HepG2 (cell line): ENCODE measurements around the gene KPNB1. TPM values are rescaled to one million over a fixed set of nuclear protein-coding genes. Genes with fewer than 3 reads are reported as not detected.

ENCODE experiments used
- ATAC-seq: fragments of 200-7000 bp; cut with Tn5 transposase; 3 replicates; pipeline ENCODE4 v1.9.1; 2020; ENCODE audit warnings: mild to moderate bottlenecking, moderate library complexity
- BruUV-seq: library from RNA; stranded (reverse); fragments of 400-500 nt; replicated peaks from 2 replicates; lab custom pipeline; 2021; lab: Mats Ljungman, UMichigan
- CTCF ChIA-PET: fragments of 300-600 bp; formaldehyde crosslinking; extraction: SDS; loops from one replicate; lab custom pipeline; 2021; ENCODE audit warnings: low total read pairs, inconsistent platforms, low intra/inter-chr PET ratio; lab: Yijun Ruan, JAX
- POLR2A ChIA-PET: fragments of 350-600 bp; sonication (Branson Sonifier 250); formaldehyde crosslinking; loops from one replicate; lab custom pipeline; 2020; ENCODE audit warnings: antibody characterized with exemption, inconsistent platforms; lab: Yijun Ruan, JAX
- DNase-seq: peaks from one replicate; pipeline ENCODE4 v3.0.0-alpha.2; 2015; ENCODE audit warnings: low spot score
- FAIRE-seq: peaks from 3 replicates; lab custom pipeline; 2011; peaks lifted over from hg19 to GRCh38; lab: Jason Lieb, UNC
- H2AFZ ChIP-seq: one replicate; pipeline ENCODE4 v1.6.1; 2011; ENCODE audit warnings: low read length, inconsistent platforms
- H3K27ac ChIP-seq: fragments of 300-600 bp; 3 replicates; pipeline ENCODE4 v1.8.0; 2011; ENCODE audit warnings: mixed run types, mild to moderate bottlenecking, mixed read lengths, low read length, inconsistent platforms; ENCODE audit not compliant: insufficient read depth; ENCODE audit errors: extremely low read length
- H3K27me3 ChIP-seq, 2 experiments: fragments of 200-600 bp in 1 of 2; 2 replicates in 1 of 2; 3 replicates in 1 of 2; pipeline versions ENCODE4 v1.6.0 to v1.8.0; 2011; ENCODE audit warnings: low read length in 2 of 2, mild to moderate bottlenecking in 2 of 2, moderate library complexity in 2 of 2, inconsistent platforms in 1 of 2; ENCODE audit not compliant: insufficient read depth in 2 of 2, control insufficient read depth in 1 of 2
- H3K36me3 ChIP-seq, 2 experiments: fragments of 200-600 bp in 1 of 2; replicated peaks in 1 of 2; 2 replicates in 1 of 2; 3 replicates in 1 of 2; pipeline versions ENCODE4 v1.5.1 to v1.8.0; 2011; ENCODE audit warnings: low read length in 2 of 2, inconsistent platforms in 1 of 2; ENCODE audit not compliant: insufficient read depth in 2 of 2, control insufficient read depth in 1 of 2
- H3K4me1 ChIP-seq: 2 replicates; pipeline ENCODE4 v1.5.1; 2012; ENCODE audit warnings: low read length, inconsistent platforms; ENCODE audit not compliant: insufficient read depth
- H3K4me2 ChIP-seq: 2 replicates; pipeline ENCODE4 v1.6.0; 2011; ENCODE audit warnings: low read depth, low read length, inconsistent platforms
- H3K4me3 ChIP-seq, 3 experiments: fragments of 200-600 bp in 1 of 3; sonication (generic), shearing (Covaris generic) in 1 of 3; replicated peaks in 1 of 3; 2 replicates each; pipeline ENCODE4 v1.5.1; 2011 to 2016; ENCODE audit warnings: low read length in 3 of 3, inconsistent platforms in 2 of 3, low read depth in 2 of 3, mild to moderate bottlenecking in 2 of 3, control low read depth in 1 of 3, mixed read lengths in 1 of 3; ENCODE audit not compliant: insufficient read depth in 1 of 3
- H3K79me2 ChIP-seq: one replicate; pipeline ENCODE4 v1.6.1; 2011; ENCODE audit warnings: low read length, inconsistent platforms; ENCODE audit not compliant: insufficient read depth
- H3K9ac ChIP-seq: 2 replicates; pipeline ENCODE4 v1.6.0; 2011; ENCODE audit warnings: mild to moderate bottlenecking, low read depth, low read length, inconsistent platforms; ENCODE audit not compliant: insufficient read depth
- H3K9me3 ChIP-seq: 2 replicates; pipeline ENCODE4 v1.5.1; 2012; ENCODE audit warnings: mild to moderate bottlenecking, low read length
- H4K20me1 ChIP-seq: 2 replicates; pipeline ENCODE4 v1.6.0; 2011; ENCODE audit warnings: inconsistent platforms, mild to moderate bottlenecking, low read length, moderate library complexity; ENCODE audit not compliant: insufficient read depth
- ESRRA ChIP-seq: sonication (generic); formaldehyde crosslinking; IDR thresholded peaks from 2 replicates; pipeline ENCODE4 v1.5.1; 2020; ENCODE audit warnings: mild to moderate bottlenecking, low read depth, missing genetic modification reagents
- HNRNPH1 ChIP-seq: fragments of 200-400 bp; formaldehyde crosslinking; optimal IDR thresholded peaks from 2 replicates; pipeline ENCODE3; 2017; ENCODE audit warnings: mild to moderate bottlenecking, low read depth, low read length
- MXD4 ChIP-seq: IDR thresholded peaks from 2 replicates; pipeline ENCODE4 v1.6.1; 2016; ENCODE audit warnings: mild to moderate bottlenecking, missing biosample characterization, missing genetic modification reagents
- RBM22 ChIP-seq: fragments of 200-400 bp; formaldehyde crosslinking; optimal IDR thresholded peaks from 2 replicates; pipeline ENCODE3; 2017; ENCODE audit warnings: mild to moderate bottlenecking, low read length, moderate library complexity
- SNAI1 ChIP-seq: sonication (generic); formaldehyde crosslinking; IDR thresholded peaks from 2 replicates; pipeline ENCODE4 v1.5.0; 2020; ENCODE audit warnings: mild to moderate bottlenecking, missing genetic modification reagents, borderline replicate concordance
- TAF15 ChIP-seq: fragments of 200-400 bp; formaldehyde crosslinking; IDR thresholded peaks from one replicate; pipeline ENCODE4 v1.6.1; 2018; ENCODE audit warnings: mild to moderate bottlenecking, low read depth, low read length; ENCODE audit not compliant: poor library complexity, severe bottlenecking
- ZNF34 ChIP-seq: sonication (generic); formaldehyde crosslinking; IDR thresholded peaks from 2 replicates; pipeline ENCODE4 v1.4.0; 2020; ENCODE audit warnings: mild to moderate bottlenecking, missing genetic modification reagents, borderline replicate concordance
- ZNF615 ChIP-seq: sonication (generic); formaldehyde crosslinking; IDR thresholded peaks from 2 replicates; pipeline ENCODE4 v1.5.0; 2020; ENCODE audit warnings: mild to moderate bottlenecking, missing genetic modification reagents, borderline replicate concordance
- WGBS: methylation state at CpG from one replicate; pipeline ENCODE4 v1.1.6; 2017; ENCODE audit warnings: low lambda C conversion rate; 5-methylcytosine and 5-hydroxymethylcytosine counted together
- in situ Hi-C: cut with HindIII; loops from 2 replicates; pipeline ENCODE4 v1.10.0; 2017; ENCODE audit warnings: low pct_unique_long_range_greater_than_20kb; ENCODE audit not compliant: extremely low pct_ligation_motif_present
- intact Hi-C: fragments of 100-400 bp; cut with micrococcal nuclease; formaldehyde crosslinking; loops from one replicate; pipeline ENCODE4 v1.10.0; 2022; ENCODE audit not compliant: unreplicated experiment
- polyA plus RNA-seq, 8 experiments: library from polyadenylated mRNA; depleted of rRNA in 3 of 8; stranded (reverse) in 7 of 8; unstranded in 1 of 8; fragments of >200 nt; fragmentation: Illumina TruSeq in 4 of 8; extraction: Trizol in 4 of 8; gene quantifications; 2 replicates each; pipeline versions ENCODE4 v1.2.1 to v1.2.3, GENCODE V29; 2011 to 2016; ENCODE audit warnings: low read depth in 4 of 8, missing spikeins in 1 of 8, mixed read lengths in 1 of 8; ENCODE audit not compliant: insufficient read depth in 1 of 8
- total RNA-seq, 5 experiments: library from RNA; depleted of rRNA; stranded (reverse); fragments of >200 nt; fragmentation: Illumina TruSeq; extraction: Trizol; gene quantifications; 2 replicates each; pipeline ENCODE4 v1.2.3, GENCODE V29; 2016; ENCODE audit warnings: low read depth in 1 of 5
- TF ChIP-seq, protein P1 (sequence below): sonication (generic); formaldehyde crosslinking; IDR thresholded peaks from 2 replicates; pipeline ENCODE4 v1.5.1; 2020; ENCODE audit warnings: missing genetic modification reagents, mild to moderate bottlenecking, borderline replicate concordance
- TF ChIP-seq, protein P2 (sequence below): sonication (generic); formaldehyde crosslinking; IDR thresholded peaks from 2 replicates; pipeline ENCODE4 v1.4.0; 2020; ENCODE audit warnings: missing genetic modification reagents
- TF ChIP-seq, protein P3 (sequence below): IDR thresholded peaks from 2 replicates; pipeline ENCODE4 v1.6.1; 2016

Gene KPNB1
- total and polyA plus RNA-seq, 2 of the 13 experiments (the other 11 are each of a cell fraction or from before 2014, with no cell fraction given), result 164 to 424 TPM

DNA sequence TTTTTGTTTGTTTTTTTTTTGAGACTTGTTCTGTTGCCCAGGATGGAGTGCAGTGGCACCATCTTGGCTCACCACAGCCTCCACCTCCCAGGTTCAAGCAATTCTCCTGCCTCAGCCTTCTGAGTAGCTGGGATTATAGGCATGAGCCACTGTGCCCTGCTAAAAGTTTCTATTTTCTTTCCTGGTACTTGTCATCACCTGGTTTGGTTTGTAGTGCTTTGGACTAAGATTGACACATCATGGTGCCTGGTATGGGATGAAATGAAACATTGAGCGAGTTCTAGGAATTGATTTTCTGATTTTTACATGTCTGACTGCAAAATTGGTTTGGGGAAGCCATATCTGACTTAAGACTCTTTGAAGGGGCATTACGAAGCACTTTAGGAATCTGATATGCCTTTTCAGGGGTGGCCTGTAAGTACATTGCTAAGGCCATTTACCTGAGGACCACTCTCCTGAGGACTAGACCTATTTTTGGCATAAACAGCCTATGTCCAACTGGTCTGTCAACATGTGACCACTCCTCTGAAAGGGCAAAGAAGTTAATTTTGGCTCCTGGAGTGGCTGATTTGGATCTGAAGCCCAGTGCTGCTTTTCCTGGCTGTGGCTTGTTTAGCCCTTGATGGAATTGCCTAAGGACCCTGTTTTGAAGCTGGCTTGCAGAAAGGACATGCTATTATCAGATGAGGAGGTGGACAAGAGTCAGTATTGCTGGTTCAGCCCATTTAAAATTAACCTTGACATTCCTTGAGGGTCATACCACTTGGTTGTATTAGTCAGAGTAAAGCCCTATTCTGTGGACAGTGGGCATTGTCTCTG lies 25.9 kb downstream of the KPNB1 start:
- H3K4me2 ChIP-seq, result no peak overlapping the region
- H3K9ac ChIP-seq, result no peak overlapping the region
- BruUV-seq, result TSS peak; percentile 17
- ChIA-PET POLR2A (no interaction called here), CTCF (no interaction called here)
- FAIRE-seq (no peak), DNase-seq (no peak), ATAC-seq (no peak)
- no peaks in the 10 kb centered on the region for H3K79me2 ChIP-seq
- peak; percentile 66 for TF ChIP-seq RBM22
- TF ChIP-seq, protein P1, sequence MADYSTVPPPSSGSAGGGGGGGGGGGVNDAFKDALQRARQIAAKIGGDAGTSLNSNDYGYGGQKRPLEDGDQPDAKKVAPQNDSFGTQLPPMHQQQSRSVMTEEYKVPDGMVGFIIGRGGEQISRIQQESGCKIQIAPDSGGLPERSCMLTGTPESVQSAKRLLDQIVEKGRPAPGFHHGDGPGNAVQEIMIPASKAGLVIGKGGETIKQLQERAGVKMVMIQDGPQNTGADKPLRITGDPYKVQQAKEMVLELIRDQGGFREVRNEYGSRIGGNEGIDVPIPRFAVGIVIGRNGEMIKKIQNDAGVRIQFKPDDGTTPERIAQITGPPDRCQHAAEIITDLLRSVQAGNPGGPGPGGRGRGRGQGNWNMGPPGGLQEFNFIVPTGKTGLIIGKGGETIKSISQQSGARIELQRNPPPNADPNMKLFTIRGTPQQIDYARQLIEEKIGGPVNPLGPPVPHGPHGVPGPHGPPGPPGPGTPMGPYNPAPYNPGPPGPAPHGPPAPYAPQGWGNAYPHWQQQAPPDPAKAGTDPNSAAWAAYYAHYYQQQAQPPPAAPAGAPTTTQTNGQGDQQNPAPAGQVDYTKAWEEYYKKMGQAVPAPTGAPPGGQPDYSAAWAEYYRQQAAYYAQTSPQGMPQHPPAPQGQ (CRISPR knock-in tag), result no peak
- no peak overlapping the region for H3K27ac ChIP-seq
- 97% methylated on average over 2 of the region's 2 CpGs for WGBS
- no peaks in the 10 kb centered on the region; the same call in 1 of the 2 replicates for H4K20me1 ChIP-seq
- no peak overlapping the region for H2AFZ ChIP-seq
- H3K4me3 ChIP-seq, result no peak overlapping the region
- no peaks in the 10 kb centered on the region for H3K4me1 ChIP-seq
- H3K9me3 ChIP-seq, result no peaks in the 10 kb centered on the region
- in situ Hi-C loops (no loop called here), intact Hi-C loops (no loop called here)
- H3K27me3 ChIP-seq, result no peaks in the 10 kb centered on the region
- peaks cover 53 to 95% of the 10 kb centered on the region in 2 experiments for H3K36me3 ChIP-seq

DNA sequence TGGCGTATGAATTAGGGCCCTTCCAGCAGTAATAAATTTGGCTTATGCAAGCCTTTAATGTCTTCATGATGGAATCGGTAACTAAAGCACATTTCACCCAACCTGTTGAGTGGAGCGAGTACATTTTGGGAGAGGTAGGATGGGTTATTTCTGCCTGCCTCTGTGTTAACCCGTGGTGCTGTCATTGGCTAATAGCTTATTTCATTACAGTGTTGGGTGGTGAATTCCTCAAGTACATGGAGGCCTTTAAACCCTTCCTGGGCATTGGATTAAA lies 26.4 kb downstream of the KPNB1 start:
- FAIRE-seq (no peak), DNase-seq (no peak), ATAC-seq (no peak)
- Histone ChIP-seq H3K79me2 (no peaks in the 10 kb centered on the region), H4K20me1 (no peaks in the 10 kb centered on the region; the same call in 1 of the 2 replicates), H3K4me2 (no peak overlapping the region), H3K4me1 (no peaks in the 10 kb centered on the region), H3K36me3 (peaks cover 57 to 94% of the 10 kb centered on the region in 2 experiments), H3K9me3 (no peaks in the 10 kb centered on the region), H3K27me3 (no peaks in the 10 kb centered on the region), H2AFZ (no peak overlapping the region), H3K9ac (no peak overlapping the region), H3K27ac (no peak overlapping the region), H3K4me3 (no peak overlapping the region)
- BruUV-seq, result no TSS peak
- ChIA-PET CTCF (no interaction called here), POLR2A (interaction anchor here (0.8 to 1.3 kb wide), 2 partner anchors 17 to 23 kb away, joined by 3 read pairs; no protein-coding TSS in a partner anchor)
- intact Hi-C loops, result no loop called here
- in situ Hi-C loops, result no loop called here
- WGBS, result 98% methylated on average over 4 of the region's 4 CpGs
- TF ChIP-seq, protein P2, sequence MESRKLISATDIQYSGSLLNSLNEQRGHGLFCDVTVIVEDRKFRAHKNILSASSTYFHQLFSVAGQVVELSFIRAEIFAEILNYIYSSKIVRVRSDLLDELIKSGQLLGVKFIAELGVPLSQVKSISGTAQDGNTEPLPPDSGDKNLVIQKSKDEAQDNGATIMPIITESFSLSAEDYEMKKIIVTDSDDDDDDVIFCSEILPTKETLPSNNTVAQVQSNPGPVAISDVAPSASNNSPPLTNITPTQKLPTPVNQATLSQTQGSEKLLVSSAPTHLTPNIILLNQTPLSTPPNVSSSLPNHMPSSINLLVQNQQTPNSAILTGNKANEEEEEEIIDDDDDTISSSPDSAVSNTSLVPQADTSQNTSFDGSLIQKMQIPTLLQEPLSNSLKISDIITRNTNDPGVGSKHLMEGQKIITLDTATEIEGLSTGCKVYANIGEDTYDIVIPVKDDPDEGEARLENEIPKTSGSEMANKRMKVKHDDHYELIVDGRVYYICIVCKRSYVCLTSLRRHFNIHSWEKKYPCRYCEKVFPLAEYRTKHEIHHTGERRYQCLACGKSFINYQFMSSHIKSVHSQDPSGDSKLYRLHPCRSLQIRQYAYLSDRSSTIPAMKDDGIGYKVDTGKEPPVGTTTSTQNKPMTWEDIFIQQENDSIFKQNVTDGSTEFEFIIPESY (CRISPR knock-in tag), result no peak
- no peak for TF ChIP-seq HNRNPH1
- TF ChIP-seq RBM22, result no peak
- no peak for TF ChIP-seq MXD4
- TF ChIP-seq SNAI1 (CRISPR knock-in tag), result no peak
- no peak for TF ChIP-seq ESRRA
- no peak for TF ChIP-seq TAF15
- TF ChIP-seq ZNF615 (CRISPR knock-in tag), result no peak
- TF ChIP-seq, protein P3, sequence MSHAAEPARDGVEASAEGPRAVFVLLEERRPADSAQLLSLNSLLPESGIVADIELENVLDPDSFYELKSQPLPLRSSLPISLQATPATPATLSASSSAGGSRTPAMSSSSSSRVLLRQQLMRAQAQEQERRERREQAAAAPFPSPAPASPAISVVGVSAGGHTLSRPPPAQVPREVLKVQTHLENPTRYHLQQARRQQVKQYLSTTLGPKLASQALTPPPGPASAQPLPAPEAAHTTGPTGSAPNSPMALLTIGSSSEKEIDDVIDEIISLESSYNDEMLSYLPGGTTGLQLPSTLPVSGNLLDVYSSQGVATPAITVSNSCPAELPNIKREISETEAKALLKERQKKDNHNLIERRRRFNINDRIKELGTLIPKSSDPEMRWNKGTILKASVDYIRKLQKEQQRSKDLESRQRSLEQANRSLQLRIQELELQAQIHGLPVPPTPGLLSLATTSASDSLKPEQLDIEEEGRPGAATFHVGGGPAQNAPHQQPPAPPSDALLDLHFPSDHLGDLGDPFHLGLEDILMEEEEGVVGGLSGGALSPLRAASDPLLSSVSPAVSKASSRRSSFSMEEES, result no peak
- no peak for TF ChIP-seq ZNF34
